Effector memory CD8-positive, alpha-beta T cell (primary cell): ENCODE measurements around the gene GNG12.

Source experiments
- ATAC-seq: fragments of 150-1000 bp; cut with Tn5 transposase; replicated peaks from 2 replicates; pipeline ENCODE4 v1.10.0; 2021; ENCODE audit warnings: mild to moderate bottlenecking, moderate library complexity
- DNase-seq, 3 experiments: peaks; one replicate each; pipeline ENCODE4 v3.0.0; 2021
- H3K27ac Mint-ChIP-seq, 2 donors: one replicate each; pipeline ENCODE4 v1.8.0; 2022; ENCODE audit warnings: mild to moderate bottlenecking in 2 of 2, mixed read lengths in 2 of 2, moderate library complexity in 2 of 2
- H3K27me3 Mint-ChIP-seq, 2 donors: one replicate each; pipeline ENCODE4 v1.8.0; 2022; ENCODE audit warnings: mixed read lengths in 2 of 2
- H3K36me3 Mint-ChIP-seq: one replicate; pipeline ENCODE4 v1.8.0; 2022; ENCODE audit warnings: mild to moderate bottlenecking, moderate library complexity, mixed read lengths; ENCODE audit not compliant: insufficient read depth
- H3K4me1 Mint-ChIP-seq, 2 donors: one replicate each; pipeline ENCODE4 v1.8.0; 2022; ENCODE audit warnings: low read depth in 2 of 2, mixed read lengths in 2 of 2
- H3K4me3 Mint-ChIP-seq, 2 donors: one replicate each; pipeline ENCODE4 v1.8.0; 2022; ENCODE audit warnings: mild to moderate bottlenecking in 2 of 2, mixed read lengths in 2 of 2, moderate library complexity in 2 of 2
- H3K9me3 Mint-ChIP-seq, 2 donors: one replicate each; pipeline ENCODE4 v1.8.0; 2022; ENCODE audit warnings: mixed read lengths in 2 of 2

Gene GNG12

DNA sequence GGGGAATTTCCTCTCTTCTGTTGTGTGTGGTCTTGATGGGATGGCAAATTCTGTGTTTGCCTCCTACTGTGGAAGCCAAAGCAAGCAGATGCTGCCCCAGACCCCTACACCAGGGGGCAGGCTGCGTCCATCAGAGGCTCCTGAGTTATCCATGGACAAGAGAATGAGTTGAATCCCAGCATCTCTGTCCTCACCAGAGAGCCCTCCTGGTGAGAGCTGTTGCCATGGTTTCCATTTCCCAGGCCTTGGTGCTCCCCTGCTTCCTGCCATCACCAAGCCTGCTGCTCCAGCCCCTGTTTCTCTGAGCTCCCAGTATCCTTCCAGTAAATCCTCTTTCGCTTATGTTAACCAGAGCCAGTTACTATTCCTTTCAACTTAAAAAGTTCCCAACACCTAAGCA lies 20.4 kb upstream of the GNG12 start:
- Mint-ChIP-seq H3K27ac (no peak overlapping the region), H3K36me3 (no peaks in the 10 kb centered on the region), H3K4me3 (no peak overlapping the region), H3K9me3 (no peaks in the 10 kb centered on the region), H3K27me3 (peaks cover 25 to 32% of the 10 kb centered on the region in 2 donors), H3K4me1 (no peaks in the 10 kb centered on the region)
- ATAC-seq (no peak), DNase-seq (no peak)

DNA sequence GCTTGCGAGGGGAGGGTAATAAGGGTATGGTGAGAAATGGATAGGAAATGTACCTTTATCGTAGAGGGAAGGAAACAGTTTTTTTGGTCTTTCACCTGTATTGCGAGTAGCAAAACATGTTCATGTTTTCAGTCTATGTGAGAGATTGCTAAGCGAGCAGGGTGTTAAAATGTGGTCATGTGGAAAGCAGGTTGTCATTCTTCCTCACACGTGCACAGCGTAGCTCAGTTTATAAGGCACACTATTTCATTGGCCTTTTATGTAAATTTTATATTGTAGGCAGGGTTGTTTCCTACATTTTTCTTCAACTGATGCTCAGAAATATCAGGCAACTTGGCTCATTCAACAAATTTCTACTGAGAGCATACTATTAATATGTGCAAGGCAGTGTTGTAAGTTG lies 18.5 kb upstream of the GNG12 start:
- Mint-ChIP-seq H3K4me3 (no peak overlapping the region), H3K27me3 (peaks cover 33 to 35% of the 10 kb centered on the region in 2 donors), H3K27ac (no peak overlapping the region), H3K4me1 (no peaks in the 10 kb centered on the region), H3K36me3 (no peaks in the 10 kb centered on the region), H3K9me3 (no peaks in the 10 kb centered on the region)
- ATAC-seq (no peak), DNase-seq (no peak)

- no peaks in the 10 kb centered on the region for H3K4me1 Mint-ChIP-seq
- H3K27me3 Mint-ChIP-seq, result peaks cover 35 to 40% of the 10 kb centered on the region in 2 donors
- DNase-seq (no peak), ATAC-seq (no peak)
- no peaks in the 10 kb centered on the region for H3K36me3 Mint-ChIP-seq
- no peak overlapping the region for H3K27ac Mint-ChIP-seq
- H3K4me3 Mint-ChIP-seq, result no peak overlapping the region
- H3K9me3 Mint-ChIP-seq, result no peaks in the 10 kb centered on the region
Measured at GRCh38 chr1:67850611-67851075, 17.4 kb upstream of the GNG12 start.

GRCh38 chr1:67850151-67850551 lies 16.9 kb upstream of the GNG12 start:
- H3K36me3 Mint-ChIP-seq, result no peaks in the 10 kb centered on the region
- H3K4me3 Mint-ChIP-seq, result no peak overlapping the region
- H3K4me1 Mint-ChIP-seq, result no peaks in the 10 kb centered on the region
- DNase-seq (no peak), ATAC-seq (no peak)
- H3K9me3 Mint-ChIP-seq, result no peaks in the 10 kb centered on the region
- no peak overlapping the region for H3K27ac Mint-ChIP-seq
- H3K27me3 Mint-ChIP-seq, result peaks cover 33 to 35% of the 10 kb centered on the region in 2 donors

DNA sequence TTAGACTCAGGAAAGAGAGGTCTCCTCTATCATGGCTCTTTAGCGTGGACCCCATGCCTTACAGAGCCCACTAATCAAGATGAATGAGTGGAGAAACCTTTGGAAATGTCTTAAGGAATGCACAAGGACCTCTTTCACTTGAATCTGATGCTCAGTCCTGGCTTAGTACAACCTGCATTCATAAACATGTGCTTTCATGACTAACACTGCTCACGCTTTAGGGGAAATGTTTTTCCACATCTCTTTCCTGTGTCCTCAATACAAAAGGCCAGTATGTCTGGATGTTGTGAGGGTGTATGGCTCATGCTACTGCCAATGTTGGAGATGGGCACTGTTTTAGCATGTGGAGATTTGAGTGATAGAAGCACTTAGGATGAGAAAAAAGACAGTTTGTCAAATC lies 14.2 kb upstream of the GNG12 start:
- Mint-ChIP-seq H3K27me3 (peaks cover 42% of the 10 kb centered on the region in 2 donors), H3K4me3 (no peak overlapping the region), H3K36me3 (no peaks in the 10 kb centered on the region), H3K9me3 (no peaks in the 10 kb centered on the region), H3K27ac (no peak overlapping the region), H3K4me1 (no peaks in the 10 kb centered on the region)
- DNase-seq (no peak), ATAC-seq (no peak)

GRCh38 chr1:67846538-67846937 lies 13.3 kb upstream of the GNG12 start:
- H3K9me3 Mint-ChIP-seq, result no peaks in the 10 kb centered on the region
- ATAC-seq (no peak), DNase-seq (no peak)
- H3K4me1 Mint-ChIP-seq, result no peaks in the 10 kb centered on the region
- H3K27me3 Mint-ChIP-seq, result peaks cover 42% of the 10 kb centered on the region in 2 donors
- H3K27ac Mint-ChIP-seq, result no peak overlapping the region
- H3K4me3 Mint-ChIP-seq, result no peak overlapping the region
- H3K36me3 Mint-ChIP-seq, result no peaks in the 10 kb centered on the region

GRCh38 chr1:67844988-67845387 lies 11.7 kb upstream of the GNG12 start:
- Mint-ChIP-seq H3K4me1 (no peaks in the 10 kb centered on the region), H3K9me3 (no peaks in the 10 kb centered on the region), H3K27ac (no peak overlapping the region), H3K36me3 (no peaks in the 10 kb centered on the region), H3K27me3 (peaks cover 45 to 50% of the 10 kb centered on the region in 2 donors), H3K4me3 (no peak overlapping the region)
- no peak for ATAC-seq
- no peak for DNase-seq

GRCh38 chr1:67843746-67844145 lies 10.5 kb upstream of the GNG12 start:
- no peak for DNase-seq
- Mint-ChIP-seq H3K4me3 (no peak overlapping the region), H3K4me1 (no peaks in the 10 kb centered on the region), H3K36me3 (no peaks in the 10 kb centered on the region), H3K9me3 (no peaks in the 10 kb centered on the region), H3K27me3 (peaks cover 41 to 42% of the 10 kb centered on the region in 2 donors), H3K27ac (no peak overlapping the region)
- no peak for ATAC-seq

- DNase-seq (no peak), ATAC-seq (no peak)
- H3K4me1 Mint-ChIP-seq, result no peaks in the 10 kb centered on the region
- no peaks in the 10 kb centered on the region for H3K9me3 Mint-ChIP-seq
- peaks cover 41 to 43% of the 10 kb centered on the region in 2 donors for H3K27me3 Mint-ChIP-seq
- H3K27ac Mint-ChIP-seq, result no peak overlapping the region
- H3K4me3 Mint-ChIP-seq, result no peak overlapping the region
- H3K36me3 Mint-ChIP-seq, result no peaks in the 10 kb centered on the region
Measured at GRCh38 chr1:67843331-67843730, 10.1 kb upstream of the GNG12 start.

- H3K4me3 Mint-ChIP-seq, result no peak overlapping the region
- no peaks in the 10 kb centered on the region for H3K36me3 Mint-ChIP-seq
- H3K27ac Mint-ChIP-seq, result no peak overlapping the region
- no peaks in the 10 kb centered on the region for H3K9me3 Mint-ChIP-seq
- ATAC-seq, result no peak
- H3K27me3 Mint-ChIP-seq, result peaks cover 43 to 52% of the 10 kb centered on the region in 2 donors
- no peaks in the 10 kb centered on the region for H3K4me1 Mint-ChIP-seq
- DNase-seq, result no peak
Measured at GRCh38 chr1:67840449-67840848, 7.2 kb upstream of the GNG12 start.

DNA sequence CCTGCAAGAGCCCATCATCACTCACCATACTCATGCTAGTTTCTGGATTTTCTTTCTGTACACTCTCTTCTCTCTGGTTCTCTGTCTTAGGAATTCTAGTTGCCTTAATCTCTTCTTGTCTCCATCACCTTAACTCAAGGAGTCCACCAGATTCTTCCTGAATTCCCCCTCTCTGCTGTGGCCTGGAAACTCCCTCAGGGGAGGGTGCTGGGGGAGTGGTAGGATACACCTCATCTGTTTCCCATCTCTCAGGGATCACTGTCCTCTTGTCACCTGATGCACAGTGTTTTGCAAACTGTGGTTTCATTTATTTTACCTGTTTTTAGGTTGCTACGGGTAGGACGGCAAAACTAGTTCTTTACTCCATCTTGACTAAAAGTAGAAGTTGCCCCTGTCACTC lies 6.6 kb upstream of the GNG12 start:
- DNase-seq (no peak), ATAC-seq (no peak)
- Mint-ChIP-seq H3K27ac (no peak overlapping the region), H3K4me3 (no peak overlapping the region), H3K27me3 (peaks cover 43 to 55% of the 10 kb centered on the region in 2 donors), H3K9me3 (no peaks in the 10 kb centered on the region), H3K4me1 (no peaks in the 10 kb centered on the region), H3K36me3 (no peaks in the 10 kb centered on the region)

DNA sequence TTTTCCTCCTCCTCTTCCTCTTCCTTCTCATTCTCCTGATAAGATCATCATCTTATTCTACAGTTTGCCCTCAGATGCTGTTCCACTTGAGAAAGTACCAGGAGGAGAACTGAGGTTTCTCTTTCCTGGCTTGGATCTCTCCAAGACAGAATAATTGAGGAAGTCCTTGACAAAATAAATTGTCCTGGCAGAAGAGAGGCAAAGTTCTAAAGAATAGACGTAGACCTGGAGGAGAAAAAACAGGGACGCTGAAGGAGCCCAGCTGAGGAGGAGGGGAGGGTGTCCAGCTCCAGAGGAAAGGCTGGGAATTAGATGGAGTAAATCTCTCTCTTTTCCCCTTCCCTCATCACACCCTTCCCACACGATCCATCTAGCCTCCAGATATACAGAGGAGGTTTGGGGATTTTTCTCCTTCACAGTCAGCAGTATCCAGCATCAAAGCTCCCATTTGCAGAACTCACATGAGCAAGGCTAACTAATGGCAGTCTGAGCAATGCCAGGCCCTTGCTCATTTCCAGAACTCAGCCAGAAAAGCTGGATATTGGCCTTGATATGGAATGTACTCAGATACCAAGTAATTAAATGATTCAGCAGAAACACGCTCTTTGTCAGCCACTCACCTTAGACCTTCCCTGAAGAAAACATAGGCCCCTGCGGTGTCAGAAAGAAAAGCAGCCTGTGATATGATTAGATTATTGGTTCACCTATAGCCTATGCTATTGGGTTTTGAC lies 5.1 kb upstream of the GNG12 start:
- peaks cover 0 to 2% of the 10 kb centered on the region in 2 donors for H3K4me1 Mint-ChIP-seq
- no peak overlapping the region for H3K27ac Mint-ChIP-seq
- DNase-seq, result no peak
- no peak overlapping the region for H3K4me3 Mint-ChIP-seq
- ATAC-seq, result no peak
- no peaks in the 10 kb centered on the region for H3K9me3 Mint-ChIP-seq
- peaks cover 51 to 66% of the 10 kb centered on the region in 2 donors for H3K27me3 Mint-ChIP-seq
- H3K36me3 Mint-ChIP-seq, result no peaks in the 10 kb centered on the region

DNA sequence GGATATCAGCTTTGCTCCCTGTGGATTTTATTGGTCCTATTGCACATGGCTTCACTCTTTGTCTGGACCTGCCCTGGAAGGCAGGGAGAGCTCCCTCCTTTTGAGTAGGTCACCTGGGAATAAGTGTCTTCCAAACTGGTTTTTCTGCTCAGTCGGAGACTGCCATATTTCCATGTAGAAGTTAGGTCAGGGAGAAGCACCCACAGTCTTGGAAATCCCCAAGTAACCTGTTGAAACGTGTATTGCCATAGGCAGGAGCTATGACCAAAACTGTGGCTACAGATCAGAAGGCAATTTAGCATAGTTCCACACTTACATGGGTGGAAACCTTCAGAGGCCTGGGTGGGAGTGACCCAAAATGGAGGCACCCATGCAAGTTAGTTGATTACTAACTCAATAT lies 3.5 kb upstream of the GNG12 start:
- no peak for DNase-seq
- ATAC-seq, result no peak
- H3K27ac Mint-ChIP-seq, result no peak overlapping the region
- H3K36me3 Mint-ChIP-seq, result no peaks in the 10 kb centered on the region
- peaks cover 60 to 67% of the 10 kb centered on the region in 2 donors for H3K27me3 Mint-ChIP-seq
- H3K4me3 Mint-ChIP-seq, result no peak overlapping the region
- H3K4me1 Mint-ChIP-seq, result peaks cover 8 to 10% of the 10 kb centered on the region in 2 donors
- H3K9me3 Mint-ChIP-seq, result no peaks in the 10 kb centered on the region

DNA sequence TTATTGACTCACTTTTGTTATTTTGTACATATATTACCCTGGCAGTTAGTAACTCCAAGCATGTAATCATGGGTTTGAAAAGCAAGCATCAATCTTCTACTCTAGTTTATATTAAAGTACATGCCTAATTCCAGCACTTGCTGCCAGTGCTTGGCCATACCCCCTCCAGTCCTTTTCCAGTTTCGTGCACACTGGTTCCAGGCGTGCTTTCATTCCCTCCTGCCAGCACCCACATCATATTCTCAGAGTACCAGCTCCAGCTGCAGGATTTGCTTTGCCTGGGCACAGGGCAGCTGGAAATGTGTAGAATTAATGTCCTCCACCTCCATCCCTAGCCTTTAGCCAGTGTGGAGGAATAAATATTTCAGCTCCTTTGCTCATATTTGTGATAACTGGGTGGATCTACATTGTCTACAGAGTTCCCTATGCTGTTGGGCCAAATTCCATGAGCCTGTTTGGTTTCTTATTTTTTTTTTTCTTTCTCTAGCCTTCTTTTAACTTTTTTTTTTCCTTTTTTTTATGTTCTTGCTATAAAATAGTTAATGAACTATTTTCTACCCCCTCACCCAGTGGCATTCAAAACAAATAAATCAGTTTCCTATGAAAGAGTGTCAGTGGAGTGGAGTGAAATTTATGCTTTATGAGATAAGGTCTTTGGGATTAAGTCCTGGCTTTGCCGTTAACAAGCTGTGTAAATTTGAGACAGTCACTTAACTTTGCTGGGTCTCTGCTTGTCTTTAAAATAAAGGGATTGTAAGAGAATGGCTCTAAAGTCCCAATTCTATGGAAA lies 2.6 kb upstream of the GNG12 start:
- Mint-ChIP-seq H3K27me3 (peaks cover 69 to 76% of the 10 kb centered on the region in 2 donors), H3K4me1 (peaks cover 9 to 11% of the 10 kb centered on the region in 2 donors), H3K27ac (no peak overlapping the region), H3K9me3 (no peaks in the 10 kb centered on the region), H3K36me3 (no peaks in the 10 kb centered on the region), H3K4me3 (no peak overlapping the region)
- DNase-seq, result no peak
- no peak for ATAC-seq
